Brain microvascular endothelial cell (primary cell): Measurements from ENCODE around the gene EMILIN3.

ENCODE experiments used
- DNase-seq: peaks from one replicate; pipeline ENCODE4 v3.0.0-alpha.2; 2020
- H3K27ac ChIP-seq: fragments of 250-450 bp; sonication (Bioruptor Pico); 2 replicates; pipeline ENCODE4 v1.5.1; 2020; ENCODE audit warnings: mild to moderate bottlenecking, moderate library complexity
- H3K27me3 ChIP-seq: fragments of 250-450 bp; sonication (Bioruptor Pico); replicated peaks from 2 replicates; pipeline ENCODE4 v1.5.1; 2020; ENCODE audit warnings: mild to moderate bottlenecking
- H3K36me3 ChIP-seq: fragments of 250-450 bp; sonication (Bioruptor Pico); replicated peaks from 2 replicates; pipeline ENCODE4 v1.5.1; 2020; ENCODE audit warnings: mild to moderate bottlenecking
- H3K4me3 ChIP-seq: 2 replicates; pipeline ENCODE4 v1.5.1; 2011; ENCODE audit warnings: low read depth, mild to moderate bottlenecking, control low read depth, low read length, moderate library complexity
- CTCF ChIP-seq: IDR thresholded peaks from 2 replicates; pipeline ENCODE4 v1.5.1; 2011; ENCODE audit warnings: low read depth, mild to moderate bottlenecking, moderate library complexity, low read length, control low read depth, inconsistent platforms; ENCODE audit errors: missing control alignments
- in situ Hi-C: cut with HindIII; loops from 2 replicates; pipeline ENCODE4 v1.10.0; 2017; ENCODE audit warnings: low sequenced_read_pairs, low pct_ligation_motif_present

Gene EMILIN3

GRCh38 chr20:41408986-41409385, 42.4 kb upstream of the EMILIN3 start:
- no peaks in the 10 kb centered on the region for H3K27me3 ChIP-seq
- H3K27ac ChIP-seq, result no peak overlapping the region
- H3K36me3 ChIP-seq, result peaks cover 23% of the 10 kb centered on the region
- in situ Hi-C loops, result no loop called here
- H3K4me3 ChIP-seq, result no peak overlapping the region
- DNase-seq, result no peak
- TF ChIP-seq CTCF, result no peak

GRCh38 chr20:41408156-41408794, 41.7 kb upstream of the EMILIN3 start:
- in situ Hi-C loops, result no loop called here
- Histone ChIP-seq H3K27ac (no peak overlapping the region), H3K27me3 (no peaks in the 10 kb centered on the region), H3K36me3 (peaks cover 23% of the 10 kb centered on the region), H3K4me3 (no peak overlapping the region)
- no peak for TF ChIP-seq CTCF
- DNase-seq, result no peak

GRCh38 chr20:41407607-41408006, 41.0 kb upstream of the EMILIN3 start:
- no peak for TF ChIP-seq CTCF
- H3K36me3 ChIP-seq, result peaks cover 23% of the 10 kb centered on the region
- H3K27me3 ChIP-seq, result no peaks in the 10 kb centered on the region
- H3K27ac ChIP-seq, result no peak overlapping the region
- in situ Hi-C loops, result no loop called here
- no peak for DNase-seq
- H3K4me3 ChIP-seq, result no peak overlapping the region

GRCh38 chr20:41406896-41407444, 40.4 kb upstream of the EMILIN3 start:
- Histone ChIP-seq H3K27me3 (no peaks in the 10 kb centered on the region), H3K36me3 (peaks cover 23% of the 10 kb centered on the region), H3K27ac (no peak overlapping the region), H3K4me3 (no peak overlapping the region)
- in situ Hi-C loops, result no loop called here
- no peak for TF ChIP-seq CTCF
- no peak for DNase-seq

- TF ChIP-seq CTCF, result no peak
- in situ Hi-C loops, result no loop called here
- no peak for DNase-seq
- Histone ChIP-seq H3K36me3 (peaks cover 23% of the 10 kb centered on the region), H3K27ac (no peak overlapping the region), H3K4me3 (no peak overlapping the region), H3K27me3 (no peaks in the 10 kb centered on the region)
These were observed 39.7 kb upstream of the EMILIN3 start for GRCh38 chr20:41406353-41406752.

GRCh38 chr20:41405436-41405835, 38.8 kb upstream of the EMILIN3 start:
- H3K4me3 ChIP-seq, result no peak overlapping the region
- H3K36me3 ChIP-seq, result peaks cover 23% of the 10 kb centered on the region
- DNase-seq, result no peak
- H3K27me3 ChIP-seq, result no peaks in the 10 kb centered on the region
- no peak for TF ChIP-seq CTCF
- in situ Hi-C loops, result no loop called here
- no peak overlapping the region for H3K27ac ChIP-seq
